PC-3 (cell line): Measurements from ENCODE around the gene TSPAN16.

ENCODE experiments used
- CTCF ChIP-seq: fragments of 300-600 bp; sonication (generic); conservative IDR thresholded peaks from 2 replicates; pipeline ENCODE4 v1.5.1; 2017; ENCODE audit warnings: antibody characterized with exemption, low read depth, mild to moderate bottlenecking, low read length
- EZH2 ChIP-seq: fragments of 300-600 bp; sonication (generic); IDR thresholded peaks from one replicate; pipeline ENCODE4 v1.6.1; 2017; ENCODE audit warnings: antibody characterized with exemption, mild to moderate bottlenecking, low read length; ENCODE audit not compliant: unreplicated experiment
- EZH2phosphoT487 ChIP-seq: fragments of 300-600 bp; sonication (generic); IDR thresholded peaks from 2 replicates; pipeline ENCODE4 v1.6.1; 2018; ENCODE audit warnings: mild to moderate bottlenecking, antibody characterized with exemption, low read length, borderline replicate concordance

- TF ChIP-seq CTCF (no peak), EZH2phosphoT487 (no peak), EZH2 (no peak)
These were observed 38.0 kb upstream of the TSPAN16 start for GRCh38 chr19:11257846-11258380.
